HepG2 (cell line): ENCODE measurements around the gene MAP3K2. TPM values are rescaled to one million over a fixed set of nuclear protein-coding genes. Genes with fewer than 3 reads are reported as not detected.
A peak's percentile ranks its signal among the peaks of the same experiment; 100 is the strongest.

ENCODE experiments used
- DMAP1 ChIP-seq: IDR thresholded peaks from 2 replicates; pipeline ENCODE4 v1.6.1; 2016
- ESRRA ChIP-seq: sonication (generic); formaldehyde crosslinking; IDR thresholded peaks from 2 replicates; pipeline ENCODE4 v1.5.1; 2020; ENCODE audit warnings: mild to moderate bottlenecking, low read depth, missing genetic modification reagents
- GABPA ChIP-seq, 2 experiments: IDR thresholded peaks; 2 replicates each; pipeline ENCODE4 v1.6.1; 2011 to 2016; ENCODE audit warnings: low read depth in 2 of 2, low read length in 1 of 2, missing biosample characterization in 1 of 2, missing genetic modification characterization in 1 of 2
- LCORL ChIP-seq, 2 experiments: fragments of 450-650 bp in 1 of 2; sonication (generic) in 1 of 2; formaldehyde crosslinking in 1 of 2; IDR thresholded peaks; 2 replicates each; pipeline versions ENCODE4 v1.5.0 to v1.6.1; 2017 to 2020; ENCODE audit warnings: antibody characterized with exemption in 1 of 2, missing genetic modification reagents in 1 of 2
- MAFK ChIP-seq, 2 experiments: IDR thresholded peaks in 1 of 2; conservative IDR thresholded peaks in 1 of 2; 2 replicates each; pipeline ENCODE4 v1.6.1; 2011; ENCODE audit warnings: improper control_type of control experiment in 2 of 2, low read length in 2 of 2
- NCOA2 ChIP-seq: sonication (generic); formaldehyde crosslinking; IDR thresholded peaks from 2 replicates; pipeline ENCODE4 v1.8.0; 2022; ENCODE audit warnings: inconsistent platforms
- POLR2A ChIP-seq, 2 experiments: IDR thresholded peaks; 2 replicates each; pipeline ENCODE4 v1.6.1; 2011; ENCODE audit warnings: low read depth in 2 of 2, low read length in 2 of 2, mild to moderate bottlenecking in 1 of 2, moderate library complexity in 1 of 2; ENCODE audit not compliant: insufficient read depth in 1 of 2
- REST ChIP-seq, 2 experiments: IDR thresholded peaks; 2 replicates each; pipeline ENCODE4 v1.6.1; 2011 to 2012; ENCODE audit warnings: low read length in 2 of 2, borderline replicate concordance in 1 of 2, low read depth in 1 of 2, mild to moderate bottlenecking in 1 of 2, moderate library complexity in 1 of 2
- SP140L ChIP-seq: sonication (generic); formaldehyde crosslinking; IDR thresholded peaks from 2 replicates; pipeline ENCODE4 v1.4.0; 2020; ENCODE audit warnings: missing genetic modification reagents, borderline replicate concordance
- TMF1 ChIP-seq: sonication (generic); formaldehyde crosslinking; IDR thresholded peaks from 2 replicates; pipeline ENCODE4 v1.8.1; 2022; ENCODE audit warnings: low read depth, missing genetic modification reagents
- U2AF2 ChIP-seq: fragments of 200-400 bp; formaldehyde crosslinking; IDR thresholded peaks from 2 replicates; pipeline ENCODE4 v1.6.1; 2017; ENCODE audit warnings: low read depth, mild to moderate bottlenecking, low read length
- WIZ ChIP-seq: sonication (generic); formaldehyde crosslinking; IDR thresholded peaks from 2 replicates; pipeline ENCODE4 v1.5.1; 2020; ENCODE audit warnings: mild to moderate bottlenecking, missing genetic modification reagents
- ZBTB20 ChIP-seq: sonication (generic); formaldehyde crosslinking; IDR thresholded peaks from 2 replicates; pipeline ENCODE4 v1.8.1; 2023; ENCODE audit warnings: missing genetic modification reagents, low read depth, mild to moderate bottlenecking, borderline replicate concordance
- ZFP37 ChIP-seq: sonication (generic); formaldehyde crosslinking; IDR thresholded peaks from 2 replicates; pipeline ENCODE4 v1.4.0; 2020; ENCODE audit warnings: missing genetic modification reagents, borderline replicate concordance
- ZKSCAN8 ChIP-seq: IDR thresholded peaks from 2 replicates; pipeline ENCODE4 v1.6.1; 2016; ENCODE audit warnings: borderline replicate concordance, missing genetic modification reagents, missing compliant biosample characterization
- ZNF12 ChIP-seq: sonication (generic); formaldehyde crosslinking; IDR thresholded peaks from 2 replicates; pipeline ENCODE4 v1.5.0; 2020; ENCODE audit warnings: missing genetic modification reagents
- ZNF225 ChIP-seq: sonication (generic); formaldehyde crosslinking; IDR thresholded peaks from 2 replicates; pipeline ENCODE4 v1.4.0; 2020; ENCODE audit warnings: mild to moderate bottlenecking, missing genetic modification reagents
- ZNF350 ChIP-seq: sonication (generic); formaldehyde crosslinking; IDR thresholded peaks from 2 replicates; pipeline ENCODE4 v1.4.0; 2020; ENCODE audit warnings: mild to moderate bottlenecking, low read depth, missing genetic modification reagents, borderline replicate concordance
- ZNF577 ChIP-seq: sonication (generic); formaldehyde crosslinking; IDR thresholded peaks from 2 replicates; pipeline ENCODE4 v1.4.0; 2020; ENCODE audit warnings: mild to moderate bottlenecking, low read depth, missing genetic modification reagents, borderline replicate concordance
- ZNF660 ChIP-seq: sonication (generic); formaldehyde crosslinking; IDR thresholded peaks from 2 replicates; pipeline ENCODE4 v1.5.1; 2020; ENCODE audit warnings: mild to moderate bottlenecking, low read depth, missing genetic modification reagents, borderline replicate concordance
- polyA plus RNA-seq, 8 experiments: library from polyadenylated mRNA; depleted of rRNA in 3 of 8; stranded (reverse) in 7 of 8; unstranded in 1 of 8; fragments of >200 nt; fragmentation: Illumina TruSeq in 4 of 8; extraction: Trizol in 4 of 8; gene quantifications; 2 replicates each; pipeline versions ENCODE4 v1.2.1 to v1.2.3, GENCODE V29; 2011 to 2016; ENCODE audit warnings: low read depth in 4 of 8, missing spikeins in 1 of 8, mixed read lengths in 1 of 8; ENCODE audit not compliant: insufficient read depth in 1 of 8
- total RNA-seq, 5 experiments: library from RNA; depleted of rRNA; stranded (reverse); fragments of >200 nt; fragmentation: Illumina TruSeq; extraction: Trizol; gene quantifications; 2 replicates each; pipeline ENCODE4 v1.2.3, GENCODE V29; 2016; ENCODE audit warnings: low read depth in 1 of 5
- TF ChIP-seq, protein P1 (sequence below): sonication (generic); formaldehyde crosslinking; IDR thresholded peaks from 2 replicates; pipeline ENCODE4 v1.5.1; 2020; ENCODE audit warnings: mild to moderate bottlenecking, missing genetic modification reagents, borderline replicate concordance
- TF ChIP-seq, protein P2 (sequence below): sonication (generic); formaldehyde crosslinking; IDR thresholded peaks from 2 replicates; pipeline ENCODE4 v1.4.0; 2020; ENCODE audit warnings: missing genetic modification reagents

MAP3K2 gene
- total and polyA plus RNA-seq, 2 of the 13 experiments (the other 11 are each of a cell fraction or from before 2014, with no cell fraction given) = 12.2 to 37.2 TPM

DNA sequence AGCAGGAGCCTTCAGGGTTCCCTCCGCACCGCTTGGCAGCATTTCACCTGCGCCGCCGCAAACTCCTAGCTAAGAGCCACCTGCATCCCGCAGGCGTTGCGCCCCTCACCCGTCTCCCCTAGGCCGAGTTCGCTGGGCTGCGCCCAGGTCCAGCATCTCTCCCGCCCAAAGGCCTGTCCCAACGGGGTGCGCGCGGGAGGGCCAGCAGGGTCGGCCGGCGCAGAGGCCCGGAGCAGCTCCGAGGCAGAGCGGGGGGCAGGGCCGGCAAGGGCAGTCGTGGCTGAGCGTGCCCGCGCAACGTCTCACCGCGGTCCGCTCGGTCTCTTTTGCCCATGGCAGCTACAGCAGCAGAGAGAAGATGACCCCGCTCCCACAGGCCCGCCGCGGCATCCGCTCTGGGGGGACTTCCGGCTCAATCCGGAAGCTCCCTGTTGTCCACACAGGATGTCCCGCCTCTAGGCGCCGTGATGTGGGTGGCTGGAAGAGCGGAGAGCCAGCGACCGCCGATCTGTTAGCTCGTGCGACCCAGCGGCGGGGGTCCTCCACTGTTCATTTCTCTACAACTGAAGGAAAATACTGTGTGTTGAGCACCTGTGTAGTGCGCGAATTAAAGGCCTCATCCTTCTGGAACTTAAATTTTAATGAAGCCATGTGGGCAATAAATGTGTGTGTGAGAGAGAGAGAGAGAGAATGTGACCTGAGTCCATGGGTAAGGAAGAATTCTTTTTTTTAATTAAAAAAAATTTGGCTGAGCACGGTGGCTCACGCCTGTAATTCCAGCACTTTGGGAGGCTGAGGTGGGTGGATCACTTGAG is 93.8 kb downstream of the MAP3K2 start, which contains the start of gene ERCC3 (continued):
- TF ChIP-seq REST (IDR thresholded peaks at IDR 0.05; ENCODE audit: borderline replicate concordance in 1 of 2, low read depth in 1 of 2, low read length in 2 of 2) (peak in 1 of 2 experiments; percentile 33; a peak in 1 of 4 replicates), ESRRA (peak; percentile 79; the same call in 1 of the 2 replicates), MAFK (conservative IDR thresholded peaks at IDR 0.05 in 1 of 2, IDR thresholded peaks at IDR 0.05 in 1 of 2; ENCODE audit: low read length in 2 of 2) (no peak), SP140L (CRISPR knock-in tag) (peak; percentile 73; the same call in 1 of the 2 replicates), U2AF2 (no peak), ZFP37 (CRISPR knock-in tag) (no peak; the same call in none of the 2 replicates), ZNF577 (CRISPR knock-in tag) (0 out of 2 replicates have a peak, but pooled peaks have one; percentile 79), ZNF225 (peak; percentile 53; the same call in 1 of the 2 replicates), ZNF350 (CRISPR knock-in tag) (peak; percentile 66; the same call in 1 of the 2 replicates), ZNF660 (no peak), TMF1 (CRISPR knock-in tag) (peak; percentile 54; the same call in 1 of the 2 replicates), LCORL (IDR thresholded peaks at IDR 0.05) (no peak), LCORL (CRISPR knock-in tag; IDR thresholded peaks at IDR 0.05) (peak; percentile 85), POLR2A (IDR thresholded peaks at IDR 0.05; ENCODE audit: insufficient read depth in 1 of 2, low read depth in 2 of 2, low read length in 2 of 2) (peak; percentile 92 to 97), ZKSCAN8 (CRISPR knock-in tag) (0 out of 2 replicates have a peak, but pooled peaks have one; percentile 68), WIZ (CRISPR knock-in tag) (peak; percentile 98), ZNF12 (peak; percentile 67), GABPA (IDR thresholded peaks at IDR 0.05; ENCODE audit: low read depth, low read length) (peak; percentile 92), GABPA (CRISPR knock-in tag; IDR thresholded peaks at IDR 0.05; ENCODE audit: low read depth) (peak; percentile 98), NCOA2 (CRISPR knock-in tag) (peak; percentile 48; the same call in 1 of the 2 replicates), ZBTB20 (CRISPR knock-in tag) (peak; percentile 31; the same call in 1 of the 2 replicates), DMAP1 (CRISPR knock-in tag) (peak; percentile 92)
- TF ChIP-seq, protein P1, sequence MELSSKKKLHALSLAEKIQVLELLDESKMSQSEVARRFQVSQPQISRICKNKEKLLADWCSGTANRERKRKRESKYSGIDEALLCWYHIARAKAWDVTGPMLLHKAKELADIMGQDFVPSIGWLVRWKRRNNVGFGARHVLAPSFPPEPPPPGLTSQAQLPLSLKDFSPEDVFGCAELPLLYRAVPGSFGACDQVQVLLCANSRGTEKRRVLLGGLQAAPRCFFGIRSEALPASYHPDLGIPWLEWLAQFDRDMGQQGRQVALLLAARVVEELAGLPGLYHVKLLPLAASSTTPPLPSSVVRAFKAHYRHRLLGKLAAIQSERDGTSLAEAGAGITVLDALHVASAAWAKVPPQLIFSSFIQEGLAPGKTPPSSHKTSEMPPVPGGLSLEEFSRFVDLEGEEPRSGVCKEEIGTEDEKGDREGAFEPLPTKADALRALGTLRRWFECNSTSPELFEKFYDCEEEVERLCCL (CRISPR knock-in tag) = peak; percentile 54; the same call in 1 of the 2 replicates
- TF ChIP-seq, protein P2, sequence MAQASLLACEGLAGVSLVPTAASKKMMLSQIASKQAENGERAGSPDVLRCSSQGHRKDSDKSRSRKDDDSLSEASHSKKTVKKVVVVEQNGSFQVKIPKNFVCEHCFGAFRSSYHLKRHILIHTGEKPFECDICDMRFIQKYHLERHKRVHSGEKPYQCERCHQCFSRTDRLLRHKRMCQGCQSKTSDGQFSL (CRISPR knock-in tag) = no peak; the same call in 1 of the 2 replicates
